RWPE1 (cell line): ENCODE data around the gene CDCP1.
"Not testable (repeated sequence)": the region's sequence is repeated elsewhere in the genome, so short reads cannot be mapped to it uniquely, and the experiment has no call there.

Experiments used
- CTCF ChIA-PET: fragments of 350-600 bp; sonication (Branson Sonifier 250); formaldehyde crosslinking; extraction: SDS; loops from one replicate; lab custom pipeline; 2021; lab: Yijun Ruan, JAX
- POLR2A ChIA-PET: fragments of 400-600 bp; formaldehyde crosslinking; extraction: SDS; loops from one replicate; lab custom pipeline; 2020; ENCODE audit warnings: antibody characterized with exemption; ENCODE audit not compliant: low non-redundant PET; lab: Yijun Ruan, JAX
- DNase-seq: peaks from one replicate; pipeline ENCODE4 v3.0.0; 2012; ENCODE audit warnings: low spot score
- H3K27ac ChIP-seq: fragments of 450-650 bp; 2 replicates; pipeline ENCODE4 v1.5.1; 2017
- CTCF ChIP-seq: fragments of 450-650 bp; conservative IDR thresholded peaks from 2 replicates; pipeline ENCODE4 v1.5.1; 2017; ENCODE audit warnings: low read depth, mild to moderate bottlenecking

Gene CDCP1

GRCh38 chr3:45057557-45057956, 88.6 kb downstream of the CDCP1 start:
- DNase-seq: no peak
- POLR2A ChIA-PET: no interaction called here
- peak overlapping the region; percentile 43; the same call in 1 of the 2 replicates for H3K27ac ChIP-seq
- no peak for TF ChIP-seq CTCF
- CTCF ChIA-PET: interaction anchor here (0.6 to 0.7 kb wide), 2 partner anchors 47 to 88 kb away, joined by 3 read pairs; partner anchors contain the start of gene CDCP1

DNA sequence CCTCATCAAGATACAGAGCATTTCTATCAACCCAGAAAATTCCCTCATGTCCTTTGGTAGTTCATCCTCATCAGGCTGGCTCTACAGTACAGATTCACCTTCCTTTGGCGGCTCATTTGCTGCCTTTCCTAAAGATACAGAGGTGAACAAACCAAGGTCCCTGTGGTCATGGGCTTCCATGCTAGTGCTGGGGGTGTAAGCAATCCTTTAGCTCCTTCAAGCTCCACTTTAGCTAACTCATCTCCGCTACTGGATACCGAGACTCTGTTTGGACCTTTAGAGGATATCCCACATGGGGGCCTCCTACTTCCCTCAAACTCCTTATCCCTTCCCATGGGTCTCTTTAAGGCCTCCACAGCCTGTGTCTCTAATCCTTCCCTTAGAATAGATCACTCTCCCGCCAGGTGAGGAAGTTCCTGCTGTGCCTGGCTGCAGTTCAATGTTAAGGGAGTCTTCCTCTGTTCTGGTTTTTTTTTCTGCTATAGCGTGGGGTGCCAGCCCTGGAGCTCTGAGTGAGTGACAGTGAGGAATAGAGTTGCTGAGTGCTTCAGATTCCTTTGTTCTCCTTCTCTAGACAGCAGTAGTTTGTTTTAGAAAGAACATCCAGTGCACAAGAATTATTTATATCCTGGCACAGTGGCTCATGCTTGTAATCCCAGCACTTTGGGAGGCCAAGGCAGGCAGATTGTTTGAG, 89.4 kb downstream of the CDCP1 start:
- POLR2A ChIA-PET: no interaction called here
- no peak for TF ChIP-seq CTCF
- DNase-seq: no peak
- CTCF ChIA-PET: no interaction called here
- H3K27ac ChIP-seq: peak overlapping the region; percentile 43

DNA sequence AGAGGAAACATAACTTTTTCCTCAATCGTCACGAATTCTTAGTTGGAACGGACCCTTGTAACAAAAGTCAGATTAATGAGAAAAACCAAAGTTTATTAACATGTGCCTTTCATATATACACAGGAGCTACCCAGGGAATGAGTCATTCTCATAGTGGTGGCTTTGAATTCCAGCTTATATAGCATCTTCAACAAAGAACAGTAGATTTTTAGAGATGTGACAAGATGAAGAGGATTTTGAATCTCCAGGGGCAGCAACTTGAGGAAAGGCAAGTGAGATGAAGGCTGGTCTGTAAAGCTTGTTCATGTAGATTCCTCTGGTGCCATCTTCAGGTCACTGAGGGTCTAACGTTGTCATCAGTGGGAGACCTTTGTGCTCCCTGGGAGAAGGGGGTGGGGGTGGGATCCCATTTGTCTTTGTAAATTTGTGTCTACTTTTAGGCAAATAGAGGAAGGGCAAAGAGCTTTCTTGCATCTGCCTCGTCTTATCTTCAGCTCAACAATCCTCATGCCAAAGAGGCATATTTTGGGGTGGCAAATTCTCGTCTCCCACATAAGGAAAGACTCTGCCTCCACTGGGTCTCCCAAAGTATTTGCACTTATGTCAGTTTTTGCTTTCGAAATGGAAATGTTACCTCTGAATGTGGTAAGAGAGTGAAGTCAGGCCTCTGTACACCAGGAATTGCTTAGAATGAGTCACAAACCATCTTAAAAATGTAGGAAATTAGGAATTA, 90.6 kb downstream of the CDCP1 start:
- POLR2A ChIA-PET: no interaction called here
- CTCF ChIA-PET: interaction anchor here (0.6 to 1.1 kb wide), 5 partner anchors 12 to 521 kb away, joined by 3 to 9 read pairs (median 4); no protein-coding TSS in a partner anchor
- no peak for DNase-seq
- no peak for TF ChIP-seq CTCF
- no peak overlapping the region for H3K27ac ChIP-seq

DNA sequence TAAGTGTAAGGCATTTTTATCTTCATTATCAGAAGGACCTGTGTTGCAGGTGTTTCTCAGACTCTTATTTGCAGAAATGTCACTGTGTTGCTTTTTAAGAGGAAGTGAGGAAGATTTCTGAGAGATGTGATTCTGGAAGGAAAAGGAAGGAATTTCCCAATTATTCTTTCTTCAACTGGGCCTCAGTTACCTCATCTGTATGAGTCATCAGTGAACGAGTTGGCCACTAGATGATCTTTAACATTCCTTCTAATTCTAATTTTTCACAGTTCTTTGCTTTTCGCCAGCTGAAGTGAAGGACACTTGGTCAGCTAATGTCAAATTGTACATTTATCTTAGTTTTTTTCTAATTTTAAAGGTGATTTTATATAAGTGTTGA, 91.2 kb downstream of the CDCP1 start:
- H3K27ac ChIP-seq: no peak overlapping the region
- TF ChIP-seq CTCF: no peak
- POLR2A ChIA-PET: no interaction called here
- CTCF ChIA-PET: interaction anchor here (0.6 to 1.1 kb wide), 4 partner anchors 12 to 356 kb away, joined by 3 to 9 read pairs (median 4); no protein-coding TSS in a partner anchor
- DNase-seq: peak; percentile 30

DNA sequence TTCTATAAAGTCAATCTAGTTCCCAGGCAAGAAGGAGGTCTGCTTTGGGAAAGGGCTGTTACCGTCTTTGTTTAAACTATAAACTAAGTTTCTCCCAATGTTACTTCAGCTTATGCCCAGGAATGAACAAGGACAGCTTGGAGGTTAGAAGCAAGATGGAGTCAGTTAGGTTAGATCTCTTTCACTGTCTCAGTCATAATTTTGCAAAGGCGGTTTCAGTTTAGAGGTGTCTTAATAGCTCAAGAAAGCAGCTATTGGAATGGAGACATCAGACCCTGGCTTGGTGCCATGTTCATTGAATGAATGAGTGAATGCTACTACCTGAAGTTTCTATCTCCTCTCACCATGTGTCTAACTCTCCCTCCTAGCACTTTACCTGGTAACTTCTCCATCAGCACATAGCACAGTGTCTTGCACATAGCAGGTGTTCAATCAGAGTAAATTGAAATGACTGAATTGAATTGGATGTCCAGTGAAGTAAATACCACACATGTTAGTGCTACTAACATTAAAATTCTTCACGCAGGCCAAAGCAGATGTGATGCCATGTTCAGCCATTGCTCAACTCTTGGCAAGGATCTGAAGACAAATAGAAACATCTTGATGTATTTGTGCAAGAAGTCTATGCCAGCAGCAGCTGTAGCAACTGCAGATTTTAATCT, 91.9 kb downstream of the CDCP1 start:
- H3K27ac ChIP-seq: peak overlapping the region; percentile 68
- DNase-seq: no peak
- TF ChIP-seq CTCF: no peak
- ChIA-PET CTCF (interaction anchor here (1.1 kb wide), 1 partner anchor 13 kb away, joined by 4 read pairs; no protein-coding TSS in a partner anchor), POLR2A (no interaction called here)

- DNase-seq, POLR2A ChIA-PET, CTCF ChIA-PET: not testable (repeated sequence)
- H3K27ac ChIP-seq: peak overlapping the region; percentile 68
Observed at GRCh38 chr3:45053805-45054195, 92.4 kb downstream of the CDCP1 start.
